Stomach (tissue), 4 donors: ENCODE results near the gene BRME1.

Experiments
- POLR2A ChIP-seq, 4 donors: fragments of 450-650 bp; IDR thresholded peaks; one replicate each; pipeline ENCODE4 v1.6.1; 2016; ENCODE audit warnings: antibody characterized with exemption in 4 of 4, control low read depth in 2 of 4, mild to moderate bottlenecking in 1 of 4, moderate library complexity in 1 of 4
- TF ChIP-seq, protein P1 (sequence below), 7 experiments: fragments of 450-650 bp in 4 of 7; fragments of 200-600 bp in 3 of 7; sonication (generic) in 3 of 7; IDR thresholded peaks; one replicate each; pipeline ENCODE4 v1.5.1; 2016 to 2019; ENCODE audit warnings: antibody characterized with exemption in 7 of 7, control low read depth in 2 of 7, mild to moderate bottlenecking in 1 of 7

DNA sequence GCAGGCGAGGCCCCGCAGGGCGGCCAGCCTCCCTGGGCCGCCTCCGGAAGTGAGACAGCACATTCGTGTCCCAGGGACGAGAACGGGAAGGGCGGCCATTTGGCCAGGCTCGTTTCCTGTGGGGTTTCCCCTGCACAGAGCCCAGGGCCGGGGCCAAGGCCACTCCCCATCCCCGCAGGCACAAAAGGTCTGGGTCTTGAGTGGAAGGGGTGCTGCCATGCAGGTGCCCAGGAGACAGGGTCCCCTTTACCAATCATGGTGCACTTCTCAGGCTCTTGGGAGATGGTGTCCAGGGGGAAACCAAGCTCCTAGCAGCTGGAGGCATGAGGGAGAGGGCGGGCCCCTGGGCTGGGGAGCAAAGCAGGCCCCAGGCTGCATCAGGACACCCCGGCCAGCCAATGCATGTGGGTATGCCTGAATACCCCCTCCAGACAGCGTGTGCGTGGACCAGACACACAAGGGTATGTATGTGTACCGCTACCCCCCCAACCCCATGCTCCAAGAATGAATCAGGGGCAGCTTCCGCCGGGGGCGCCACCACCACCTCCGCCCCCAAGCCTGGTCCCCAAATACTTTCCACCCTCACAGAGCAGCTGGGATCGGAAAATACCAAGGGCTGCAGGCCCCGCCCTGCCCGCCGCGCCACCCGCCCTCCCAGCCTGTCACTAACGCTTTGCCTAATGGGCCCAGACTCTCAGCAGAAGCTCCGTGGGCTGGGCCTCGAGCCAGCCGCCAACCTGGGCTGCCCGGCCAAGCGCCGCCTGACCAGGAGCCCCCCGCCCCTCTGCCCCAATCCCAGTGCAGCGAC lies 66.6 kb downstream of the BRME1 start:
- TF ChIP-seq POLR2A (IDR thresholded peaks at IDR 0.05) = no peak
- TF ChIP-seq, protein P1, sequence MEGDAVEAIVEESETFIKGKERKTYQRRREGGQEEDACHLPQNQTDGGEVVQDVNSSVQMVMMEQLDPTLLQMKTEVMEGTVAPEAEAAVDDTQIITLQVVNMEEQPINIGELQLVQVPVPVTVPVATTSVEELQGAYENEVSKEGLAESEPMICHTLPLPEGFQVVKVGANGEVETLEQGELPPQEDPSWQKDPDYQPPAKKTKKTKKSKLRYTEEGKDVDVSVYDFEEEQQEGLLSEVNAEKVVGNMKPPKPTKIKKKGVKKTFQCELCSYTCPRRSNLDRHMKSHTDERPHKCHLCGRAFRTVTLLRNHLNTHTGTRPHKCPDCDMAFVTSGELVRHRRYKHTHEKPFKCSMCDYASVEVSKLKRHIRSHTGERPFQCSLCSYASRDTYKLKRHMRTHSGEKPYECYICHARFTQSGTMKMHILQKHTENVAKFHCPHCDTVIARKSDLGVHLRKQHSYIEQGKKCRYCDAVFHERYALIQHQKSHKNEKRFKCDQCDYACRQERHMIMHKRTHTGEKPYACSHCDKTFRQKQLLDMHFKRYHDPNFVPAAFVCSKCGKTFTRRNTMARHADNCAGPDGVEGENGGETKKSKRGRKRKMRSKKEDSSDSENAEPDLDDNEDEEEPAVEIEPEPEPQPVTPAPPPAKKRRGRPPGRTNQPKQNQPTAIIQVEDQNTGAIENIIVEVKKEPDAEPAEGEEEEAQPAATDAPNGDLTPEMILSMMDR (IDR thresholded peaks at IDR 0.05) = no peak
